ENCODE measurements around the gene ZNF567.
A peak's percentile ranks its signal among the peaks of the same experiment; 100 is the strongest.

ZNF567 gene

GRCh38 chr19:36687214-36688056 lies at the start of gene ZNF567:
TSS of gene ZNF567 (plus strand) at chr19:36687612. CDS start at chr19:36694868, 7,256 bp downstream.
- DNase-seq (ENCODE audit: low read depth): peak; percentile 98
- H3K4me1 ChIP-seq (ENCODE audit: control insufficient read depth, insufficient read depth, low read length): peaks cover 11% of the 10 kb centered on the region
- peaks cover 19% of the 10 kb centered on the region for H3K9me3 ChIP-seq (ENCODE audit: control insufficient read depth, low read length)
- peaks cover 32% of the 10 kb centered on the region for H3K36me3 ChIP-seq (ENCODE audit: control insufficient read depth, insufficient read depth, low read length, severe bottlenecking)
- peak within 1 kb of the TSS; percentile 91 for H3K9ac ChIP-seq (ENCODE audit: low read length)
- peak within 1 kb of the TSS; percentile 99 for H3K4me3 ChIP-seq (ENCODE audit: low read length)
- no peaks in the 10 kb centered on the region for H3K27me3 ChIP-seq (replicated peaks; ENCODE audit: control insufficient read depth, insufficient read depth, low read length)

DNA sequence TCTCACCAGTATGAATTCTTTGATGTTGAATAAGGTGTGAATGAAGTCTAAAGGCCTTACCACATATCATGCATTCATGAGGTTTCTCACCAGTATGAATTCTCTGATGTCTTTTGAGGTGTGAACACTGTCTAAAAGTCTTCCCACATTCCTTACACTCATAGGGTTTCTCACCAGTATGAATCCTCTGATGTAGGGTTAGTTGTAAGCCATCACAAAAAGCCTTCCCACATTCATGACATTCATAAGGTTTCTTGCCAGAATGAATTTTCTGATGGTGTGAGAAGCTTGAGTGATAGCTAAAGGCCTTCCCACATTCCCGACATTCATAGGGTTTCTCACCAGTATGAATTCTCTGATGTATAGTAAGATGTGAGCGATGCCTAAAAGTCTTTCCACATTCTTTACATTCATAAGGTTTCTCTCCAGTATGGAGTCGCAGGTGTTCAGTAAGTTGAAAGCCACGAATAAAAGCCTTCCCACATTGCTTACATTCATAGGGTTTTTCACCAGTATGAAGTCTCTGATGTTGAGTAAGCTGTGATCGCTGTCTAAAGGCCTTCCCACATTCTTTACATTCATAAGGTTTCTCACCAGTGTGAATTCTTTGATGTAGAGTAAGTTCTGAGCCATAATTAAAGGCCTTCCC lies 48.4 kb upstream of the ZNF567 start:
- H3K27me3 ChIP-seq (replicated peaks; ENCODE audit: control insufficient read depth, insufficient read depth, low read length): no peaks in the 10 kb centered on the region
- H3K9me3 ChIP-seq (ENCODE audit: control insufficient read depth, low read length): peaks cover 99% of the 10 kb centered on the region
- H3K4me1 ChIP-seq (ENCODE audit: control insufficient read depth, insufficient read depth, low read length): no peaks in the 10 kb centered on the region
- H3K4me3 ChIP-seq (ENCODE audit: low read length): peak overlapping the region; percentile 57
- no peak overlapping the region for H3K9ac ChIP-seq (ENCODE audit: low read length)
- DNase-seq (ENCODE audit: low read depth): no peak
- H3K36me3 ChIP-seq (ENCODE audit: control insufficient read depth, insufficient read depth, low read length, severe bottlenecking): peaks cover 58% of the 10 kb centered on the region

DNA sequence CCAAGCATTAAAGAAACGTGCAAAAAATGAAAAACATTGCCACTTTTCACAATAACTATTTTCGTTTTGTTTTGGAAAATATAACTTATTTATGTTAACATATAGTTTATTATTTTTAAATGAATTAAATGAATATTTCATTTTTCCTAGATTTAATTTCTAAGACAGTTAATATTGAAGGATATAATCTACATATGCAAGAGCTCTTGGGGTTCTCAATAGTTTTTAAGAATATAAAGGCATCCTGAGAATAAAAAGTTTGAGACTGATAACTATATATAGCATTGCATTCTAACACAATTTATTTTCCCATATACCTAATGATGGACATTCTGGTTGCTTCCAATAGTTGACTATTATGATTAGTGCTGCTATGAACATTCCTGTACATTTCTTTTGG lies 40.7 kb upstream of the ZNF567 start:
- Histone ChIP-seq H3K4me3 (ENCODE audit: low read length) (peak overlapping the region; percentile 69), H3K9me3 (ENCODE audit: control insufficient read depth, low read length) (peaks cover 99% of the 10 kb centered on the region), H3K36me3 (ENCODE audit: control insufficient read depth, insufficient read depth, low read length, severe bottlenecking) (peaks cover 89% of the 10 kb centered on the region), H3K4me1 (ENCODE audit: control insufficient read depth, insufficient read depth, low read length) (no peaks in the 10 kb centered on the region), H3K27me3 (replicated peaks; ENCODE audit: control insufficient read depth, insufficient read depth, low read length) (no peaks in the 10 kb centered on the region), H3K9ac (ENCODE audit: low read length) (no peak overlapping the region)
- no peak for DNase-seq (ENCODE audit: low read depth)

DNA sequence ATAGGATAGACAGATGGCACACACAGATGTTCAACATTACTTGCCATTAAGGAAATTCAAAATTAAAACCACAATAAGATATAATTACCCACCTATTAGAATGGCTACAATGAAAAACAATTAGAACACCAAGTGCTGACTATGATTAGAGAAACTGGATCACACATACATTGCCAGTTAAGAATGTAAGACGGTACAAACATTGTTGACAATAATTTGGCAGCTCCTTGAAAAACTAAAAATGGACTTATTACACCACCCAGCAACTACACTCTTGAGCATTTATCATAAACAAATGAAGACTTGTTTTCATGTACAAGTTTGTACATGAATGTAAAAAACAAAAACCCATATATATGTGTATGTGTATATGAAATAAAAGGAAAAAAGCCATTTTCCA lies 34.5 kb upstream of the ZNF567 start:
- DNase-seq (ENCODE audit: low read depth): no peak
- Histone ChIP-seq H3K4me3 (ENCODE audit: low read length) (peak overlapping the region; percentile 49), H3K9ac (ENCODE audit: low read length) (no peak overlapping the region), H3K4me1 (ENCODE audit: control insufficient read depth, insufficient read depth, low read length) (no peaks in the 10 kb centered on the region), H3K36me3 (ENCODE audit: control insufficient read depth, insufficient read depth, low read length, severe bottlenecking) (peaks cover 87% of the 10 kb centered on the region), H3K9me3 (ENCODE audit: control insufficient read depth, low read length) (peaks cover 95% of the 10 kb centered on the region), H3K27me3 (replicated peaks; ENCODE audit: control insufficient read depth, insufficient read depth, low read length) (no peaks in the 10 kb centered on the region)

GRCh38 chr19:36665832-36666231 lies 21.6 kb upstream of the ZNF567 start:
- Histone ChIP-seq H3K27me3 (replicated peaks; ENCODE audit: control insufficient read depth, insufficient read depth, low read length) (no peaks in the 10 kb centered on the region), H3K9ac (ENCODE audit: low read length) (peak overlapping the region; percentile 96), H3K36me3 (ENCODE audit: control insufficient read depth, insufficient read depth, low read length, severe bottlenecking) (peaks cover 36% of the 10 kb centered on the region), H3K9me3 (ENCODE audit: control insufficient read depth, low read length) (peaks cover 24% of the 10 kb centered on the region), H3K4me1 (ENCODE audit: control insufficient read depth, insufficient read depth, low read length) (peaks cover 6% of the 10 kb centered on the region), H3K4me3 (ENCODE audit: low read length) (peak overlapping the region; percentile 99)
- no peak for DNase-seq (ENCODE audit: low read depth)

DNA sequence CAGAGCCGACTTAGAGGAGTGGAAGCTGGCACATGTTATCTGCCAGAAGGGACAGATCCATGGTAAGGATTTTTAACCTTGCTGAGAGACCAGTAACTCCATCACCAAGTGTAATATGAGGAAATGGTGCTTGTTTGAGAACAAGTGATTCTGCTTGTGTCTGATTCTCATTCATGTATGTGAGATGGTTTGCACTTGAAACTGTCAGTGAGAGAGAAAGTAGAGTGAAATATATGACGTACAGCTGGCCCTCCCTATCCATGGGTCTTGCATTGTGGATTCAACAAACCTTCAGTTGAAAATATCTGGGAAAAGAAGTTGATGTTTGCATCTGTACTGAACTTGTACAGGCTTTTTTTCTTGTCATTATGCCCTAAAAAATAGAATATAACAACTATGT lies 18.8 kb upstream of the ZNF567 start:
- no peaks in the 10 kb centered on the region for H3K27me3 ChIP-seq (replicated peaks; ENCODE audit: control insufficient read depth, insufficient read depth, low read length)
- H3K4me1 ChIP-seq (ENCODE audit: control insufficient read depth, insufficient read depth, low read length): peaks cover 6% of the 10 kb centered on the region
- H3K36me3 ChIP-seq (ENCODE audit: control insufficient read depth, insufficient read depth, low read length, severe bottlenecking): peaks cover 12% of the 10 kb centered on the region
- H3K9ac ChIP-seq (ENCODE audit: low read length): no peak overlapping the region
- no peak overlapping the region for H3K4me3 ChIP-seq (ENCODE audit: low read length)
- no peak for DNase-seq (ENCODE audit: low read depth)
- peaks cover 6% of the 10 kb centered on the region for H3K9me3 ChIP-seq (ENCODE audit: control insufficient read depth, low read length)

DNA sequence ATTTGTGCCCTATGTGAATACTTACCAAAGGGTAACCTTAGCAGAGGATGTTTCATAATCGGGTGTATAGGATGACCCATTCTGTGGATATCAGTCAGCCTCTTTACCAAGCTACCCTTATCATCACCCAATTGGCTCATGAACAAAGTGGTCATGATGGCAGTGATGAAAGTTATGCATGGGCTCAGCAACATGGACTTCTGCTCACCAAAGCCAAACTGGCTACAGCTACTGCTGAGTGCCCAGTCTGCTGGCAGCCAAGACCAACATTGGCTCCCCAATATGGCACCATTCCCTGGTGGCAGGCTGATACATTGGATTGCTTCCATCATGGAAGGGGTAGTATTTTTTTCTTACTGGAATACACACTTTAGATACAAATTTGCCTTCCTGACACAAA lies 15.0 kb upstream of the ZNF567 start:
- Histone ChIP-seq H3K9ac (ENCODE audit: low read length) (no peak overlapping the region), H3K27me3 (replicated peaks; ENCODE audit: control insufficient read depth, insufficient read depth, low read length) (no peaks in the 10 kb centered on the region), H3K9me3 (ENCODE audit: control insufficient read depth, low read length) (peaks cover 3% of the 10 kb centered on the region), H3K4me3 (ENCODE audit: low read length) (no peak overlapping the region), H3K4me1 (ENCODE audit: control insufficient read depth, insufficient read depth, low read length) (no peaks in the 10 kb centered on the region), H3K36me3 (ENCODE audit: control insufficient read depth, insufficient read depth, low read length, severe bottlenecking) (no peaks in the 10 kb centered on the region)
- no peak for DNase-seq (ENCODE audit: low read depth)

GRCh38 chr19:36674201-36674600 lies 13.2 kb upstream of the ZNF567 start:
- Histone ChIP-seq H3K9me3 (ENCODE audit: control insufficient read depth, low read length) (peaks cover 3% of the 10 kb centered on the region), H3K9ac (ENCODE audit: low read length) (no peak overlapping the region), H3K27me3 (replicated peaks; ENCODE audit: control insufficient read depth, insufficient read depth, low read length) (no peaks in the 10 kb centered on the region), H3K4me3 (ENCODE audit: low read length) (no peak overlapping the region), H3K36me3 (ENCODE audit: control insufficient read depth, insufficient read depth, low read length, severe bottlenecking) (peaks cover 10% of the 10 kb centered on the region), H3K4me1 (ENCODE audit: control insufficient read depth, insufficient read depth, low read length) (no peaks in the 10 kb centered on the region)
- DNase-seq (ENCODE audit: low read depth): no peak

DNA sequence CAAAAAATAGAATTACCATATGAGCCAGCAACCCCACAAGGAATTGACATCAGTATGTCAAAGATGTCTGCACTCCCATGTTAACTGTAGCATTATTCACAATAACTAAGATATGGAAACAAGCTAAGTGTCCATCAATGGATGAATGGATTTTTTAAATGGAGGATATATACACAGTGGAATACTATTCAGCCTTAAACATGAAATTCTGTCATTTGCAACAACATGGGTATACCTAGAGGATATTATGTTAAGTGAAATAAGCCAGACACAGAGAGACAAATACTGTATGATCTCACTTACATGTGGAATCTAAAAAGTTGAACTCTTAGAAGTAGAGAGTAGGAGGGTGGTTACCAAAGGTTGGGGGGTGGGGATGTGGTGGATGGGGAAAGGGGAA lies 8.0 kb upstream of the ZNF567 start:
- no peaks in the 10 kb centered on the region for H3K27me3 ChIP-seq (replicated peaks; ENCODE audit: control insufficient read depth, insufficient read depth, low read length)
- no peak overlapping the region for H3K4me3 ChIP-seq (ENCODE audit: low read length)
- H3K4me1 ChIP-seq (ENCODE audit: control insufficient read depth, insufficient read depth, low read length): no peaks in the 10 kb centered on the region
- DNase-seq (ENCODE audit: low read depth): no peak
- no peaks in the 10 kb centered on the region for H3K9me3 ChIP-seq (ENCODE audit: control insufficient read depth, low read length)
- H3K9ac ChIP-seq (ENCODE audit: low read length): no peak overlapping the region
- peaks cover 17% of the 10 kb centered on the region for H3K36me3 ChIP-seq (ENCODE audit: control insufficient read depth, insufficient read depth, low read length, severe bottlenecking)

GRCh38 chr19:36685835-36686234 lies 1.6 kb upstream of the ZNF567 start:
- no peak overlapping the region for H3K9ac ChIP-seq (ENCODE audit: low read length)
- no peak for DNase-seq (ENCODE audit: low read depth)
- H3K27me3 ChIP-seq (replicated peaks; ENCODE audit: control insufficient read depth, insufficient read depth, low read length): no peaks in the 10 kb centered on the region
- H3K4me1 ChIP-seq (ENCODE audit: control insufficient read depth, insufficient read depth, low read length): peaks cover 11% of the 10 kb centered on the region
- no peak overlapping the region for H3K4me3 ChIP-seq (ENCODE audit: low read length)
- peaks cover 4% of the 10 kb centered on the region for H3K9me3 ChIP-seq (ENCODE audit: control insufficient read depth, low read length)
- peaks cover 20% of the 10 kb centered on the region for H3K36me3 ChIP-seq (ENCODE audit: control insufficient read depth, insufficient read depth, low read length, severe bottlenecking)

DNA sequence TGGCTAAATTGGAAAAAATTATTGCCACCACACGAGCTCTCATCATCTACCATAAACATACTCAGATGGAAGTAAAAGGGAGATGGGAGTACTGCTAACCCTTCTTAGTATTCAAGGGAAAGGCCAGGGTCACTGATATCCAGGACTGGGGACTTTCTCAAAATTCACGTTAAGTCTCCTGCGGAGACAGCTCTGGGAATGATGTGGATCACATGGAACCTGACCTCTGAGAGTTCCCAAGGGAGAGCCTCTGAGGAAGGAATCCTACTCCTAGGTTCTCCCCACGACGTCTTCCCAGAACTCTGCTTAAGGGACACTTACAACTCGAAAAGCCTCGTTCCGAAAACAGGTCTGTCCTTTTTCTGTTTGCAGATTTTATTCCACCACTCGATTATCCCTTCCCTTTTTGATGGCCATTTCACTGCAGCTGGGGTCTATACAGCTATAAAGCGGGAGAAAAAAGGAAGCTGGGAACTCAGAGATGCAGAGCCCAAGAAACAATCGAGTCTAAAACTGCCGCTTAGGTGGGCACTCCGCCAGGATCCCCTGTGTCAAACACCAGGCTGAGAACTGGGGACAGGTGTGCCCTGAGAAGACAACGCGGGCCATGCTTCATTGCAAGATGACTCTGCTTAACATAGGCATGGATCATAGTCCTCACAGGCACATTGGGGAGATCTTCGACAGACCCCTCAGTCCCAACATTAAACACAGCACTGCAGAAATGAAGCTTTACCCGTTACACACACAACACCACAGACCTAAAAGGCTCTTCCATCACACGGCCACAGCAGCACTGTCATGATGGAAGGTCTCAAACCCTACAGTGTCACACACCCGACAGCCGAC lies 823 bp upstream of the ZNF567 start:
- H3K27me3 ChIP-seq (replicated peaks; ENCODE audit: control insufficient read depth, insufficient read depth, low read length): no peaks in the 10 kb centered on the region
- H3K4me1 ChIP-seq (ENCODE audit: control insufficient read depth, insufficient read depth, low read length): peaks cover 11% of the 10 kb centered on the region
- peaks cover 27% of the 10 kb centered on the region for H3K36me3 ChIP-seq (ENCODE audit: control insufficient read depth, insufficient read depth, low read length, severe bottlenecking)
- no peak for DNase-seq (ENCODE audit: low read depth)
- peak overlapping the region; percentile 91 for H3K9ac ChIP-seq (ENCODE audit: low read length)
- H3K4me3 ChIP-seq (ENCODE audit: low read length): peak overlapping the region; percentile 99
- peaks cover 11% of the 10 kb centered on the region for H3K9me3 ChIP-seq (ENCODE audit: control insufficient read depth, low read length)

All from adipocyte (in vitro differentiated cells).